ENCODE measurements around the gene SH3RF3.

DNA sequence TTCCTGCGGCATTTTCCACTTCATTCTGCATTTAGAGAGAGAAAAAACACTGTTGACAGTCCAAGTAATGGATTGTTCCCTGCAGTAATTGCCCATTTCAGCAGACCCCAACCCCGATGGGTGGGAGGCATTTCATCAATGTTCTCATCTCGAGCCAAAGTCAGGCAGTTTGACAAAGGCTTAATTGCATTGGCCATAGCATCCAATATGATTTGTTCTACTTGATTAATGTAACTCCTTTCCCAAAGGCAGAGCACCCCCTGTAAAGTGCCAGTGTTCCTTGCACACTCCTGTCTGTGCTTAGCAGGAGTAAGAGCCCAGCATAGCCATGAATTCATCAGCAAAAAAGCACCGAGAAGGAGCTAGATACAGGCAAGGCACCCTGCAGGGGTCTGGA, 310.4 kb downstream of the SH3RF3 start:
- TF ChIP-seq CTCF (IDR thresholded peaks at IDR 0.05; ENCODE audit: insufficient read depth, low read depth, low read length), result no peak
- no peak for TF ChIP-seq EZH2 (IDR thresholded peaks at IDR 0.05; ENCODE audit: insufficient read depth, low read length)
